Breast epithelium (tissue), 3 donors: ENCODE data around the gene ATMIN.

Source experiments
- POLR2A ChIP-seq: fragments of 450-650 bp; IDR thresholded peaks from one replicate; pipeline ENCODE4 v1.6.1; 2016; ENCODE audit warnings: antibody characterized with exemption, mild to moderate bottlenecking, moderate library complexity
- TF ChIP-seq, protein P1 (sequence below), 3 donors: fragments of 450-650 bp; IDR thresholded peaks; one replicate each; pipeline ENCODE4 v1.5.1; 2016 to 2017; ENCODE audit warnings: antibody characterized with exemption in 3 of 3, mild to moderate bottlenecking in 3 of 3, moderate library complexity in 3 of 3

DNA sequence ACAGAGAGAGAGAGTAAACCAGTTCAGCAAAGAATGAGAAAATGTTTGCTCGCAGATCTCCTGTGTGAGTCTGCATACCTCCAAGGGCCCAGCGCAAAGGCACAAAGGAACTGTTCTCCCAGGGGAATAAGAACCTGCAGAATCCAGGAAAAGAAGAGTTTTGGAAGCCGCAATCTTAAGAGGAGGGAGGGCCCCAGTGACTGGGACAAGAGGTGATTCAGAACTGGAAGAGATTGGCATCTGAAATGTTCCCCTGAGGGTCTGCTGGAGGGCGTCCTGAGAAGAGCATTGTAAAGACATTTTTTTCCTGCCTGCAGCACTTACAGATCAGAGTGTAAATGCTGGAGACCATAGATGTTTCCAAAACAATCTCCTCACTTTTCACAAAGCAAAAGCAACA, 6.1 kb downstream of the ATMIN start:
- TF ChIP-seq, protein P1, sequence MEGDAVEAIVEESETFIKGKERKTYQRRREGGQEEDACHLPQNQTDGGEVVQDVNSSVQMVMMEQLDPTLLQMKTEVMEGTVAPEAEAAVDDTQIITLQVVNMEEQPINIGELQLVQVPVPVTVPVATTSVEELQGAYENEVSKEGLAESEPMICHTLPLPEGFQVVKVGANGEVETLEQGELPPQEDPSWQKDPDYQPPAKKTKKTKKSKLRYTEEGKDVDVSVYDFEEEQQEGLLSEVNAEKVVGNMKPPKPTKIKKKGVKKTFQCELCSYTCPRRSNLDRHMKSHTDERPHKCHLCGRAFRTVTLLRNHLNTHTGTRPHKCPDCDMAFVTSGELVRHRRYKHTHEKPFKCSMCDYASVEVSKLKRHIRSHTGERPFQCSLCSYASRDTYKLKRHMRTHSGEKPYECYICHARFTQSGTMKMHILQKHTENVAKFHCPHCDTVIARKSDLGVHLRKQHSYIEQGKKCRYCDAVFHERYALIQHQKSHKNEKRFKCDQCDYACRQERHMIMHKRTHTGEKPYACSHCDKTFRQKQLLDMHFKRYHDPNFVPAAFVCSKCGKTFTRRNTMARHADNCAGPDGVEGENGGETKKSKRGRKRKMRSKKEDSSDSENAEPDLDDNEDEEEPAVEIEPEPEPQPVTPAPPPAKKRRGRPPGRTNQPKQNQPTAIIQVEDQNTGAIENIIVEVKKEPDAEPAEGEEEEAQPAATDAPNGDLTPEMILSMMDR (IDR thresholded peaks at IDR 0.05), result no peak
- TF ChIP-seq POLR2A, result no peak
